GM08714 (cell line): ENCODE results near the gene SMCO3.
A peak's percentile ranks its signal among the peaks of the same experiment; 100 is the strongest.

Source experiments
- H3K4me3 ChIP-seq: fragments of 200-500 bp; sonication (Bioruptor generic); 2 replicates; pipeline ENCODE4 v1.5.1; 2014; ENCODE audit warnings: mild to moderate bottlenecking, low read length, inconsistent platforms
- ZNF274 ChIP-seq: IDR thresholded peaks from 2 replicates; pipeline ENCODE4 v1.6.1; 2012; ENCODE audit warnings: mild to moderate bottlenecking, low read depth, low read length

The SMCO3 gene

GRCh38 chr12:14803011-14803829, 10.8 kb downstream of the SMCO3 start, which contains the start of the genes C12orf60 and WBP11:
C12orf60 (plus strand) TSS chr12:14803670; CDS start chr12:14822936, 19,266 bp downstream.
WBP11 (minus strand) TSS chr12:14803478; CDS start chr12:14801383, 2,095 bp downstream.
- H3K4me3 ChIP-seq, result peak within 1 kb of the TSS; percentile 70
- TF ChIP-seq ZNF274, result no peak

- peak overlapping the region; percentile 70 for H3K4me3 ChIP-seq
Measured at GRCh38 chr12:14802721-14803010, 11.3 kb downstream of the SMCO3 start.

GRCh38 chr12:14802247-14802646, 11.7 kb downstream of the SMCO3 start:
- no peak for TF ChIP-seq ZNF274
- peak overlapping the region; percentile 70 for H3K4me3 ChIP-seq

More at GRCh38 chr12:14802721-14803010, 11.3 kb downstream of the SMCO3 start:
- no peak for TF ChIP-seq ZNF274

- H3K4me3 ChIP-seq, result no peak overlapping the region
- TF ChIP-seq ZNF274, result no peak
Measured at GRCh38 chr12:14795028-14795448, 18.9 kb downstream of the SMCO3 start.

GRCh38 chr12:14785568-14785967, 28.4 kb downstream of the SMCO3 start:
- no peak overlapping the region for H3K4me3 ChIP-seq
- TF ChIP-seq ZNF274, result no peak

GRCh38 chr12:14784471-14784870, 29.5 kb downstream of the SMCO3 start:
- no peak overlapping the region for H3K4me3 ChIP-seq
- no peak for TF ChIP-seq ZNF274

- no peak overlapping the region for H3K4me3 ChIP-seq
- no peak for TF ChIP-seq ZNF274
Measured at GRCh38 chr12:14782756-14783155, 31.2 kb downstream of the SMCO3 start.

GRCh38 chr12:14781563-14781962, 32.4 kb downstream of the SMCO3 start:
- TF ChIP-seq ZNF274, result no peak
- no peak overlapping the region for H3K4me3 ChIP-seq

- H3K4me3 ChIP-seq, result no peak overlapping the region
- no peak for TF ChIP-seq ZNF274
Measured at GRCh38 chr12:14780859-14781258, 33.1 kb downstream of the SMCO3 start.

- TF ChIP-seq ZNF274, result no peak
- H3K4me3 ChIP-seq, result no peak overlapping the region
Measured at GRCh38 chr12:14779834-14780233, 34.1 kb downstream of the SMCO3 start.

GRCh38 chr12:14777271-14777670, 36.7 kb downstream of the SMCO3 start:
- no peak overlapping the region for H3K4me3 ChIP-seq
- no peak for TF ChIP-seq ZNF274

GRCh38 chr12:14776236-14776961, 37.6 kb downstream of the SMCO3 start:
- no peak overlapping the region for H3K4me3 ChIP-seq
- no peak for TF ChIP-seq ZNF274

GRCh38 chr12:14775636-14775980, 38.4 kb downstream of the SMCO3 start:
- TF ChIP-seq ZNF274, result no peak

GRCh38 chr12:14774906-14775635, 38.9 kb downstream of the SMCO3 start:
- TF ChIP-seq ZNF274, result no peak
- H3K4me3 ChIP-seq, result peak overlapping the region; percentile 69

More at GRCh38 chr12:14775636-14775980, 38.4 kb downstream of the SMCO3 start:
- H3K4me3 ChIP-seq, result no peak overlapping the region; the same call in 1 of the 2 replicates
